CD4-positive, alpha-beta T cell treated with Interleukin-12 subunit alpha and Interleukin-12 subunit beta, for 1 hour (primary cell): Measurements from ENCODE around the gene DGKA.
"Not testable (repeated sequence)": the region's sequence is repeated elsewhere in the genome, so short reads cannot be mapped to it uniquely, and the experiment has no call there.

Source experiments
- DNase-seq: peaks from one replicate; pipeline ENCODE4 v3.0.0-alpha.2; 2020

Gene DGKA

DNA sequence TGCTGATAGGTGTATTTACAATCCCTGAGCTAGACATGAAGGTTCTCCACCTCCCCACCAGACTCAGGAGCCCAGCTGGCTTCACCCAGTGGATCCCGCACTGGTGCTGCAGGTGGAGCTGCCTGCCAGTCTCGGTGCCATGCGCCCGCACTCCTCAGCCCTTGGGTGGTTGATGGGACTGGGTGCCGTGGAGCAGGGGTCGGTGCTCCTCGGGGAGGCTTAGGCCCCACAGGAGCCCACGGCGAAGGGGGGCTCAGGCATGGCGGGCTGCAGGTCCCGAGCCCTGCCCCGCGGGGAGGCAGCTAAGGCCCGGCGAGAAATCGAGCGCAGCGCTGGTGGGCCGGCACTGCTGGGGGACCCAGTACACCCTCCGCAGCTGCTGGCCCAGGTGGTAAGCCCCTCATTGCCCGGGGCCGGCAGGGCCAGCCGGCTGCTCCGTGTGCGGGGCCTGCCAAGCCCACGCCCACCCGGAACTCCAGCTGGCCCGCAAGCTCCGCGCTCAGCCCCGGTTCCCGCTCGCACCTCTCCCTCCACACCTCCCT is 69.1 kb downstream of the DGKA start:
- not testable (repeated sequence) for DNase-seq

DNA sequence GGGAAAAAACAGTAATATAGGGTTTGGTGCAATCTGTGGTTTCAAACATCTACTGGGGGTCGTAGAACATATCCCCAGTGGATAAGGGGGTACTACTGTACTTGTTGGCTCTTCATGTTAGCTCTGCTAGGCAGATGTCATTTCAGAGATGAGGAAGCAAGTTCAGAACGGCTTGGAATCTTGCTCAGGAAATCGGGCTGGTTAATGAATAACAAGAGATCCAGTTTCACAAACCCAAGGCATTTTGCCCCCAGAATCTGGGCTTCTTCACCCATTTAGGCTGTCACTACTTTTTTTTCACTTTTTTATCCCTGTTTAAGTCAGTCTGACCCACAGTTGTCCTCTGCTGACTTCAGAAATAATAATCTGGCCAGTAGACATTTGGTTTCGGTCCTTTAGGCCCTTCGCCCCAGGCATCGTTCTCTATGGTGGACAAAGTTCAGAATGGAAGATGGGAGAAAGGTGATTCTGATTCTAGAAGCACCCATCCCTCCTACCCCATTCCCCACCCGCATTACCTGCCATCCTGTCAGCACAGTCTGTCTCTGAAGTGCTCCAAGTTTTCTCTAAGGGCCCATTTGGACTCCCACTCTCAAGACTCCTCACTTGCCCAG is 70.6 kb downstream of the DGKA start:
- DNase-seq: no peak

DNA sequence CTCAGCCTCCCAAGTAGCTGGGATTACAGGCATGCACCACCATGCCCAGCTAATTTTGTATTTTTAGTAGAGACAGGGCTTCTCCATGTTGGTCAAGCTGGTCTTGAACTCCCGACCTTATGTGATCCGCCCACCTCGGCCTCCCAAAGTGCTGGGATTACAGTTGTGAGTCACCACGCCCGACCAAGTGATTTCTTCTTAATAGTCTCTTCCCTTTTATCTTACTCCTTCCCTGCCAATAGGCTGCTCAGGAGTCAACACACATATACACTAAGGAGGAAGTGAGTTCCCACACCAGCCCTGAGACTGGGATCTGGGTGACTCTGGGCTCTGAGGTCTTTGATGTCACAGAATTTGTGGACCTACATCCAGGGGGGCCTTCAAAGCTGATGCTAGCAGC is 72.4 kb downstream of the DGKA start:
- not testable (repeated sequence) for DNase-seq
